GM19238 (cell line): Measurements from ENCODE around the gene FER.
"Not testable (repeated sequence)": the region's sequence is repeated elsewhere in the genome, so short reads cannot be mapped to it uniquely, and the experiment has no call there.

ENCODE experiments used
- DNase-seq: peaks from one replicate; pipeline ENCODE4 v3.0.0; 2011; ENCODE audit warnings: low spot score; ENCODE audit not compliant: insufficient read length

FER gene

DNA sequence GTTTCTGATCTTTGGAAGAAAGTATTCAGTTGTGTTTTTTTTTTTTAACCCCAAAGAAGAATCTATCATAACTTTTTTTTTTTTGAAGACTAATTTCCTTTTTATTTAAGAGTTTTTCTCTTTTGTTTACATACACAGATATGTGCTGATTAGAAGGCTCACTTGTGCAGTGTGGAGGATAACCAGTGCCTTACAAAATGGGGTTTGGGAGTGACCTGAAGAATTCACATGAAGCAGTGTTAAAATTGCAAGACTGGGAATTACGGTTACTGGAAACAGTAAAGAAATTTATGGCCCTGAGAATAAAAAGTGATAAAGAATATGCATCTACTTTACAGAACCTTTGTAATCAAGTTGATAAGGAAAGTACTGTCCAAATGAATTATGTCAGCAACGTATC, 50.3 kb downstream of the FER start:
- DNase-seq: no peak

DNA sequence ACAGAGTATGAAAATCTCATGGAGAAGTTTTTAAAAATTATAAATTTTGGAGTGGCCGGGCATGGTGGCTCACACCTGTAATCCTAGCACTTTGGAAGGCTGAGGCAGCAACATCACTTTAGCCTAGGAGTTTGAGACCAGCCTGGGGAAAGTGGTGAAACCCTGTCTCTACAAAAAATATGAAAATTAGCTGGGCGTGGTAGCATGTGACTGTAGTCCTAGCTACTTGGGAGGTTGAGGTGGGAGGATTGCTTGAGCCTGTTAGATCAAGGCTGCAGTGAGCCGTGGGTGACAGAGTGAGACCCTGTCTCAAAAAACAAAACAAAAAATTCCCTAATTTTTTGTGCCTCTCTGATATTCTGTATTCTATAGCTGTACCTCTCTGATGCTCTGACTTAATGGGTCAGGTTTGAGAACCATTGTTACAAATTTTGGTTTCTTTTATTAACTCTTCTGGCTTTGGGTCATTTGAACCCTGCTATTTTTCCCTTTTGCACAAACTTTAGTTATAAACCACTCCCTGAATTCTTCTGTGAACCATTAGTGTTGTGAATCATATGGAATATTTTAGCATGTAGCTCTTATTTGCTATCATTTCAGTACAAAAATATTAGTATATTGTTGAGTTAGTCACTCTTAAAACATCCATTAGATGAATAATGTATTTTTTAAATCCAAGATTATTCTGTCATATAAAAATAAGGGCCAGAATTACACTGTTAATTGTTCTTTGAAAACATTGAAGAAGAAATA, 51.0 kb downstream of the FER start:
- DNase-seq: no peak

- no peak for DNase-seq
Observed at GRCh38 chr5:108801301-108801700, 53.6 kb downstream of the FER start.

GRCh38 chr5:108801776-108802175, 54.1 kb downstream of the FER start:
- no peak for DNase-seq

DNA sequence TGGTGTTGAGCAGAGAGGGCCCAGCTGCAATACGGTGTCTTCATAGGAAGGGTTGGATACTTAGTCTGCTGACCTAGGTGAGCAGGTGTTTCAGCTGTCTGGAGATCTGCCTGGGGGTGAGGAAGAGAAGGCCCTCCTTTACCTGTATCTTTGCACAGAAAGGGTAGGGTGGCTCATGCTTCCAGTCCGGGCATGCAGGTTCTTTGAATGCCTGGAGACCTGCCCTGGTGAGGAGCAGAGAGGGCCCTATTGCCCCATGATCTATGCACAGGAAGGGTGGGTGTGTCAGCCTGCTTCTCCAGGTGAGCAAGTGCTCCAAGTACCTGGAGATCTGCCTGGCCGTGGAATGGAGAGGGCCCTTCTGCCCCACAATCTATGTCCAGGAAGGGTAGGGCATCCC, 63.0 kb downstream of the FER start:
- no peak for DNase-seq

GRCh38 chr5:108813673-108814072, 66.0 kb downstream of the FER start:
- DNase-seq: no peak

- DNase-seq: no peak
Observed at GRCh38 chr5:108814551-108814950, 66.9 kb downstream of the FER start.

GRCh38 chr5:108818613-108819272, 71.0 kb downstream of the FER start:
- DNase-seq: peak; percentile 16

DNA sequence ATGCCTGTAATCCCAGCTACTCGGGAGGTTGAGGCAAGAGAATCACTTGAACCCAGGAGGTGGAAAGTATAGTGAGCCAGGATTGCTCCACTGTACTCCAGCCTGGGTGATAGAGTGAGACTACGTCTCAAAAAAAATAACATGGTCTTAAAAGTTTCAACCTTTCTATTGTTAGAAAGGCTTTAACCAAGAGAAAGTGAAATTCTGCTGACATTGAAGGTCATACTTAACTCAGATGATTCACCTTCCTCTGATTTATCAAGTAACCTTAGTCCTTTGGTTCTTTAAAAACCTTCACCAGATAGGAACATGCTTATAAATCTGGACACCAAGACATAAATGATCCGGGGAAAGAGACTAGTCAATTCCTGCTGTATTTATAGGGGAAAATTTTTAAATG, 73.3 kb downstream of the FER start:
- no peak for DNase-seq

- DNase-seq: no peak
Observed at GRCh38 chr5:108822211-108822947, 74.7 kb downstream of the FER start.

GRCh38 chr5:108827131-108827530, 79.4 kb downstream of the FER start:
- no peak for DNase-seq

GRCh38 chr5:108830705-108831276, 83.1 kb downstream of the FER start:
- no peak for DNase-seq

DNA sequence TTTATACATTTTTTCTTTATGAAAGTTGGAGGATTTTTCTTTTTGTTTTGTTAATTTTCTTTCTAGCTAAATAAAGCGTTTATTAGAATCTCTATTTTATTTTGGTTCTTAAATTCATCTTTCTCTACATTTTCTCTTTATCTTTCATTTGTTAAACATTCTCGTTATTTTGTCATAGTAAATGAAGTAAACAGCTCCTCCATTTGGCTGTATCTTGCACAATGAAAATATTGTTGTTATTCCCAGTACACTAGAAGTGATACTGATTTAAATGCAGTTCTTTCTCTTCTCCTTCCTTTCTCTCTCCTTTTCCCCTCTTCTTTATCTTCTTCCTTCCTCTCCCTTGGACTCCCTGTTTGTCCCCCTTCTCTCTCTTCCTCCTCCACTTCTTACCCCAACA, 88.8 kb downstream of the FER start:
- DNase-seq: no peak

GRCh38 chr5:108842260-108842941, 94.7 kb downstream of the FER start:
- not testable (repeated sequence) for DNase-seq

- DNase-seq: not testable (repeated sequence)
Observed at GRCh38 chr5:108851129-108851528, 103.4 kb downstream of the FER start.

GRCh38 chr5:108857905-108858304, 110.2 kb downstream of the FER start:
- DNase-seq: no peak

GRCh38 chr5:108858959-108859358, 111.3 kb downstream of the FER start:
- DNase-seq: peak; percentile 3

- no peak for DNase-seq
Observed at GRCh38 chr5:108862211-108862610, 114.5 kb downstream of the FER start.

- not testable (repeated sequence) for DNase-seq
Observed at GRCh38 chr5:108866097-108866496, 118.4 kb downstream of the FER start.

GRCh38 chr5:108867656-108868055, 120.0 kb downstream of the FER start:
- no peak for DNase-seq

DNA sequence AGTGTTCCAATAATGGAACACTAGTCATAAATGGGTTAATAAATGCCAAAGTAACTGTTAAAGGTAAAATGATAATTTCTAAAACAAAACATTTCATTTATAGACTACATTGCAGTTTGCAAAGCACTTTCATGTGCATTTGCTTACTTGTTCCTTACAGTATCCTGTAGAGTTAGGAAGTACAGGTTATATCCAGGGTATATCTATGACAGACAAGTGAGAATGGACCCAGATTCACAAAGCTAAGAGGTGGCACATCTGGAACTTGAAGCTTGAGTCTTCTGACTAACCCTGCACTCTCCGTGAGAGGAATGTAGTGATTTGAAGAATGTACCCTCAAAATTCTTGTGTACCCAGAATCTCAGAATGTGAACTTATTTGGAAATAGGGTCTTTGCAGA, 121.4 kb downstream of the FER start:
- no peak for DNase-seq
